GM21528 (cell line): ENCODE data around the gene U2AF1L4.

ENCODE experiments used
- ATAC-seq: cut with Tn5 transposase; IDR thresholded peaks from one replicate; pipeline ENCODE4 v1.9.1; 2021; ENCODE audit warnings: mild to moderate bottlenecking, moderate library complexity; ENCODE audit not compliant: unreplicated experiment, low FRiP score

Gene U2AF1L4

DNA sequence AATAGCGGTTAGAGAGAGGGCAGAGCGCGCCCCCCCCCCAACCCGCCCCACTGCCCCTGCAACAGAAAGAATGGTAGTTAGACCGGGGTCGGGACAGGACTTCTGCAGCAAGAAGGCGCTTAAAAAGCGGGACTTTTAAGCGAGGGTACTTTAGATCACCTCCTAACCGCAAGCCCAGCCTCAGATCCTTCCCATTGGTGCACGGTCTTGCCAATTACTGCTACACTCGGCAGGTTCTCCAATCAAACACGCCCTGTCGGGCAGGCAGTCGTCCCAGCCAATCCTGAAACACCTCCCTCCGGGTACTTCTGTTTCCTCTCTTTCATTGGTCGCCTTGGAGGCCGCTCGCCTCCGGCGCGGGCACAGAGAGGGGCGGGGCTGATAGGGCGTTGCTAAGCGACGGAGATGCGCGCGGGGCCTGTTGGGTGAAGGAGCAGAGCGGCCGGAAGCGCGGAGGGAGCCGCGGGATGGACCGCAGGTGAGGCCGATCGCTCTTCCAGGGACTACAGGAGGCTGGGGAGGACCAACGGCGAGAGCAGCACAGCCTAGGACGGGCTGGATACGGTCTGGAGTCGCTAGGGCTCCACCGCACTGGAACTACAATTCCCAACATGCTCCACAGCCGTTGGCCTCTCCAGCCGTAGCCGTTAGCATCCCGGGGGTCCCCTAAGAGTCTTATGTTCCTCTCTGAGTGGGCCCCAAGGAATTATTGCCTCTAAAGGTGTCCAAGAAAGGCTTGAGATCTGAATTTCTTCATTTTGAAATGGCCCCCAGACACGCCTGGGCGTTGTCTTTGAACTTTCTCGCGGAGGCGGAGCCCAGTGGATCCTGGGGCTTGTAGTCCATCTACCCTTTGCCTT lies 12.8 kb upstream of the U2AF1L4 start, which contains the start of gene PROSER3:
Gene PROSER3 (plus strand): TSS at position 428 of the 860 bp plus-strand sequence. CDS start 40 bp downstream, at position 468.
- ATAC-seq = peak; percentile 91

DNA sequence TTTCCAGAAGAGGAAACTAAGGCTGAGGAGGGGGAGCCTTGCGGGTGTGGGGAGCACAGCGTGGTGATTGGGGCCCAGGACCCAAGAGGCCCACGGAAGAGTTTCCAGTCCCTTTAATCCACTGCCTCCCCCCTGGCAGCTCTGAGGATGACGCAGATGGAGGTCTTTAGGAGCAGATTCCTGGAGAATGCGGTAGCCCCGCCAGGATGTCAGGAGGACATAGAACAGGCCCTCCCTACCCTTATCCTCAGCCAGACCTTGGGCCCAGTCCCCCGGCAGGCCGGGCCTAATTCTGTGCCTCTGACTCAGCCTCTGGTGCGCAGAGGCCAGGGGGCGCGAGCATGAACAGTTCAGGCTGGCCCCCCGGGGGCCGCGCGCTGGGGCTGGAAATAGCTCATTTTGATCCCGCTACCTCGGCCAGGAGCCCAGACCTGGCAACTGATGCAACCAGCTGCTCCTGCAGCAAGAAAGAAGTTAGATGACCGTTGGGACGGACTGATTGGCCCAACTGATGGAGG lies 12.1 kb upstream of the U2AF1L4 start:
- peak; percentile 4 for ATAC-seq

DNA sequence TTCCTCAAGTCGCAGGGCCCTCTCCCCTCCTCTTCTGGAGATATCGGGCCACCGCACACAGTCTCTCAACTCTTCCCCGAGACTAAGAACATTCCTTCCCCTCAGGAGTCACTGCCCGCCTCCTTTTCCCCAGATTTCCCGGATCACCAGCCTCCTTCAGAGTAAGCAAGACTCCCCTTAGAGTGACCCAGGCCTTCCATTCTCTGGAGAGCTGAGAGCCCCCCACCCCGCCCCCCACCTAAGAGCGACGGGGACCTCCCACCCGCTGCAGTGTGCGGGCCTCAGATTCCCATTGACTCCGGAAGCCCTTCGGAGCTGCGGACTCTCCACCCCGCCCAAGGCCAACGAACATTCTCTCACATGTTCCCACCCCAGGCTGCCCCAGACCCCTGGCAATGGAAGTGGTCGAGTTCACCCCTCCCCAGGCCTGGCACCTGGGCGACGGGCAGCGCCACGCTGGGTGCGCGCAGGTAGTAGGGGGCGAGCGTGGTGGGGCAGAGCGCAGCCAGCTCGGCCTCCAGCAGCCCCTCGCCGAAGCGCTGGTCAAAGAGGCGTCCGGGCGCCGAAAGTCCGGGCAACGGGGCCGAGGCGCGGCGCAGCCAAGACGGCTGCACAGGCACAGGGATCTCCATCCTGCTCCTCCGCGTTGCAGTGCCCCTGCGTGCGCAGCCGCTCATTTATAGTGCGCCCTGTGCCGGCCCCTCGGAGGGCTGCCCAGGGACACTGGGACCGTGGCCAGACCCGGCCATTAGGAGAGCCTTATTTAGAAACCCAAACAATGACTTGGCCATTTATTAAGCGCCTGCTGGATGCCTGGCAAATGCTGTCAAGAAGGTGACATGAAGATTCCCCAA lies 11.4 kb upstream of the U2AF1L4 start, which contains the start of gene HSPB6:
Gene HSPB6 (minus strand): TSS at position 653 of the 854 bp plus-strand sequence. CDS start 21 bp downstream, at position 632.
- ATAC-seq = no peak

DNA sequence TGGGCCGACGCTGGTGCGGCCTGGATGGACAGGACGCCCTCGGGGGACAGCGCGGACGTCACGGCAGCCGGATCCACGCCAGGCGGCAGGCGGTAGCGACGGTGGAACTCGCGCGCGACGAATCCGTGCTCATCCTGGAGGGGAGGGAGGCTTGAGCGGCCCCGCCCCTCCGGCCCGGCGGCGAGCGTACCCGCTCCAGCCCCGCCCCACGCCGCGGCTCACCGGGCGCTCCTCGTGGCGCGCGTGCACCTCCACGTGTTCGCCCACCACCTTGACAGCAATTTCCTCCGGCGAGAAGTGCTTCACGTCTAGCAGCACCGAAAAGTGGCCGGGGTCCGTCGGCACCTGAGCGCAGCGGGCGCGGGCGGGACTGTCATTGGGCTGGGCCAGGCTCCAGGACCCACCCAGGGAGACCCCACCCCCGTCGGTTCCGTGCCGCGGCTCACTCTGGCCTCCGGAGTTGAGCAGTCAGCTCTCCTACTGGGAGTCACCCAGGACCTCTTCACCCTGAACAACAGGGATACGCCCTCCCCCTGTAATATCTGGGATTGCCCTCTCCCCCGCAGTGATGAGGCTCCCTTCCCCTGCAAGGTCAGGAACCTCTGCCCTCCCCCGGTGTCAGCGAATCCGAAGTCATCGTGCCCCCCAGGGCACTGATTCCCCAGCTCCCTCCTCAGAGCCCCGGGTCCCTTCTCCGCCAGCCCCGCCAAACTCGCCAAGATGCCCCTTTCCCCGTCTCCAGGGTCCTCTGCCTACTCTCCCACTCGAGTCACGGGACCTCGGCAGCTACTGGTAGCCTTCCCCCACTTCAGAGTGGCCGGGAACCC lies 10.5 kb upstream of the U2AF1L4 start:
- ATAC-seq = no peak

DNA sequence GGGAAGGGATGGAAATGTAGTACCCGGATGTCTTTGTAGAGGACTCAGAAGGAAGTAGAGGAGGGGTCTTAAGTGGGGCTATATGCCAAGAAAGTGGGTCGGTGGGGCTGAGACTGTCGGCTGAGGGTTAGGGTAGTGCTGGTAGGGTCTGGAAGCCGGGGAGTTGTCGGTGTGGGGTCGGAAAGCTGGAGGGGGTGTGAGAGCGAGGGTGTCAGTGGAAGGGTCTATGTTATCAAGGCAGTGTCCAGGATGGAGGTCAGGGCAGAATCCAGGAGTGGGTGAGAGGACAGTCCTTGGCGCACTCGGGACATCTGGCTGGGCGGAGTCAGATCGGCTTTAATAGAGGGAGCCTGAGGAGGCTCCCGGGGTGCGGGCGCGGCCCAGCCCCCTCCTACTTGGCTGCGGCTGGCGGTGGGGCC lies 9.9 kb upstream of the U2AF1L4 start:
- no peak for ATAC-seq

DNA sequence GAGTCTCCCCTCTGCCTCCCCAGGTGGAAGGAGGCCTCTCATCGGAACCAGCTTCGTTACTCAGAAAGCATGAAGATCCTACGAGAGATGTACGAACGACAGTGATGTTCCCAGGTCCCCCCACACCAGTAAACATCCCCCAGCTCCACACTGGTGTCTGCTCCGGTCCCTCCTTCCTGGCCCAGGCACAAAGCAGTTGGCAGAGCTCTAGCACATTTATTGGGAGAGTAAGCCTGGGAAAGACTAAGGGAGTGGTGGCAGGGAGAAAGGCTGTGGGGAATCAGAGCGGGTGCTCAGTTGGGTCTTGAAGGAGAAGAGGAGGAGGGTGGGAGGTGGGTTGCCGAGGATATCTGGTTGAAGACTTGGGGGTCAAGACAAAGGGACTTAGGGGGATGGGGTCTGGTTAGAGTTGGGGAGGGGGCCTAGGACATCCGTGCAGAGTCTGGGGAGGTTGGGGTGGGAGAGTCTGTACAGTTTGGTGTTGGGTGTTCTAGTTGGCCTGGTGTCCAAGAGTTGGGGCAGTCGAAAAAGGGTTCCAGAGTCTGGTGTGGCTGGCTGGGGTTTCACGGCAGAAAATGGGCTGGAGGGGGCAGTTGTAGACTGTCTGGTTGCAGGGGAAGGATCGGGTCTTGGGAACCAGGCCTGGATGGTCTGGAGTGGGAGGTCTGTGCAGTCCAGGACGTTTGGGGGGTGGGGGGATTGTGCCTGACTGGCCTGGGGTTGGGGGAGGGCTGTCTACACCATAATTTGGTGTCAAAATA lies 9.3 kb upstream of the U2AF1L4 start:
- ATAC-seq = no peak

DNA sequence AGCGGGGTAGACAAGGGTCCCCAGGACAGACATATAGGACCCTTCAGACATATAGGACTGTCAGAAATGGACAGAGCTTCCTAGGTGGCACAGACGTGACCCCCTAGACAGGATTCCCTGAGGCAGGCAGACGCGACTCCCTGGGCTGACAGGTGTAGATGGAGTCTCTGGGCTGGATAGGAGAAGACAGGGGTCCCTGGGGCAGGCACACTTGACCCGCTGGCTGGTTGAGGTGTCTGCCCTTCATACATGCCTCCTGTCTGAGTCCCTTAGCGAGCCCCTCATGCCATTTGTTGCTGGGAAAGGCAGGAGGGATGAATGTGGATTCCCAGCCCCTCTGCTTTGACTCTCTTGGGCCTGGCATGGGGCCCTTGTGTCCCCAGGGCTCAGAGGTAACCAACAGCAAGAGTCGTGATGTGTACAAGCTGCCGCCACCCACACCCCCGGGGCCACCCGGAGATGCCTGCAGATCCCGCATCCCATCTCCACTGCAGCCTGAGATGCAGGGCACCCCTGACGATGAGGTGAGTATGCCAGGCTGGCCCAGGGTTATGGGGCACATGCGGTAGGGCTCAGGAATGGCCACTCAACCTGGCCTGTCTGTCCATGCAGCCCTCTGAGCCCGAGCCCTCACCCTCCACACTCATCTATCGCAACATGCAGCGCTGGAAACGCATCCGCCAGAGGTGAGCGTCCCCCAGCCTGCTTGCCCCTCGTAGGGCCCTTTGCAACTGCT lies 8.6 kb upstream of the U2AF1L4 start:
- ATAC-seq = no peak

DNA sequence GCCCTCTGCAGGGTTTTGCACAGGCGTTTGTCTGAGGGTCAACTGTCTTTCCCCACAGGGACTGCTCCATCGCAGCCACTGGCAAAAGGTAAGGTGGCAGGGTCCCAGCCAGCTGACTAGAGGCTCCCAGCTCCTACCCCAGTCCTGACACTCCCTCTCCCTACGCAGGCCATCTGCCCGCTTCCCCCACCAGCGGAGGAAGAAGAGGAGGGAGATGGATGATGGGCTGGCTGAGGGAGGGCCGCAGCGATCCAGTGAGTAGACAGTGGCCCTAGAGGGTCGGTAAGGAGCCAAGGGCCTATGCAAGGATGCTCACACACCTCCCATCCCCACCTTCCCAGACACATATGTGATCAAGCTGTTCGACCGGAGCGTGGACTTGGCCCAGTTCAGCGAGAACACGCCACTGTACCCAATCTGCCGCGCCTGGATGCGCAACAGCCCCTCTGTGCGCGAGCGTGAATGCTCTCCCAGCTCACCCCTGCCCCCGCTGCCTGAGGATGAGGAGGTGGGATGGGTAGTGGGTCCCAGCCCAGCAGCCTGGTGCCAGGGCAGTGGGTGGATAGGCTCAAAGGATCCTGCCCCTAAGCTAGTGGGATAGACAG lies 7.6 kb upstream of the U2AF1L4 start:
- no peak for ATAC-seq

DNA sequence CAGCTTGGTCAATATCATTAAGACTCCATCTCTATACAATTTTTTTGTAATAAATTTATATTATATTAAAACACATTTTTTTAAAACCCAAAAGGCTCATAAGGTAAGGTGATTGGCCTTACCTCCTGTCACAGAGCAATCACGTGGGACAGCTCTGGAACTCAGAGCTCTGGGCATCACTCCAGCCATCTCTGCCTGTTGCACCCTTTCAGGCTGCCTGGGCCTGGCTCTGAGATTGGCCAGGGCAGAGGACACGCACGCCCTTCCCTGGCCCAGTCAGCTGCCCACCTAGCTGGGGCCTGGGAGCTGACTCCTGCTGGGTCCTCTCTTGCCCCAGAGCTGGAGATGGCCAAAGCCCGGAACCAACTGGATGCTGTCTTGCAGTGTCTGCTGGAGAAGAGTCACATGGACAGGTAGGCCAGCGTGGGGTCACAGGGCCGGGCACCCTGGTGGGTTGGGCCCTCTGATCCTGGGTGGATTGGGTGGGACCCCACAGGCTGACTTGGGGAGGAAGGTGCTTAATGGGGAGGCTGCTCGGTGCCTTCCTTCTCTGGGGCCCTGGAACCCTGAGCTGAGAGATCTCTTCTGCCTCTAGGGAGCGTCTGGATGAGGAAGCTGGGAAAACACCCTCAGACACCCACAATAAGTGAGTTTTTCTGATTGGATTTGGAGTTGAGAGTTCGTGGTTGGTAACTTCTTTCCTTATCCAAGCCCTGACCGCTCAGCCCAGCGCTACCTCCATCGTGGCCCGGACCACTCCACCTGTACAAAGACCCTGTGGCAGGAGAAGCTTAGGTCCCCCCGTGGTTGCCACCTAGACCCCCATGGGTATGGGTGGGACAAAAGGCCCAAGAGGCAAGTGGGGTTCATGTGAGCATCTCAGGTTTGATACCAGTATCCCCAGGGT lies 6.9 kb upstream of the U2AF1L4 start:
- ATAC-seq = no peak

DNA sequence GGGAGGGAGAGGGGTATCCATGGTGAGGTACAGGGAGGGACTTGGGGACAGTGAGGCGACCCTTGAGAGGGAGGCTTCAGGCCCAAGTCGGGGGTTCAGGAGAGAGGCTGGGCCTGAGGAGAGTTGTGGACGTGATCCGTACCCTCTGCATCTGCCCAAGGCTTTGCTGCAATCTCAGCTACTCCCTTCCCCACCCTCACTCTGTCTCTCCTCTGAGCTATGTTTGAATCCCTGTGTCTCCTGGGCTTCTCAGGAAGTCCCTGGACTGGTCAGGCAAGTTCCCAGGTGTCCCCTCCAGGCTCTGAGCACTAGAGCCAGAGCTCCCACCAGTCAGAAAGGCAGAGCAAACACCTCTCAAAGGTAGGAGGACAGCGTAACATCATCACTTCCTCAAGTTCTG lies 4.9 kb upstream of the U2AF1L4 start:
- ATAC-seq = no peak

DNA sequence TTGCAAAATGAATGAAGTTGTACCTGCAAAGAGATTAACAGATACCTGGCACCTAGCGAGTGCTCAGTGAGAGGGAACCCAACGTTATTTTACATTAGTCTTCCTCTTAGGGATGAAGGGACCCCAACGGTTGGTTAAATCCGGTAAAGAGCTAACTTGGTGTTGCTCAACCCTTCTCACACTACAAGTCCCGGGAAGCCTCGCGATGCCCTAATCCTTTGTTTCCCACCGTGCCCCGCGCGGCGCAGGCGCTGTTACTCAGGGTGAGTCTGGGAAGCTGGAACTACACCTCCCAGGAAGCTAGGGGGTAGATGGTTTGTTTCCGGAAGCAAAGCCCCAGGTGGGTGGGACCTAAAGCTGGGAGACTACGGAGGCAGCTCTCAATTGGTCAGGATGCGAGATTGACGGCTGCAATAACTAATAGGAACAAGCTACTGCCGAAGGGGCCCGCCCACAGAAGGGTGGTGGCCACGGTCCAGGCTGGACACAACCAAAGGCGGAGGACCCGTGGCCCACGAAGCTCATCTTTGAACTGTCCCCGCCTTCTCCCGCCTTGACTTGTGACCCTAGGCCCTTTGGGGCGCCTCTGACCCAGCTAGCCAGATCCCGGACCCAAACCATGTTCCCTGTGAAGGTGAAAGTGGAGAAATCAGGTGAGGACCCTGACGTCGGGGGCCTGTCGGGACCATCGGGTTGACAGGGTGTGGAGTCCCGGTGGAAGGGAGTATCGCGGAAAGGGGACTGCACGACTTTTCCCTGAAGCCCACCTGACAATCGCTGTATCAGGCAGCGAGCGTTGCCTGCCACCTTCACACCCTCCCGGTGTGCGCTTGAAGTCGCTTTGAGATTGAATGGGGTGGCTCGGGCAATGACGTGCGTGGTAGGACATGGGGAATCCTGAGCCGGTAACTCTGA lies 3.1 kb upstream of the U2AF1L4 start, which contains the start of gene LIN37:
Gene LIN37 (plus strand): TSS at position 471 of the 915 bp plus-strand sequence. CDS start 149 bp downstream, at position 620.
- ATAC-seq = peak; percentile 58

DNA sequence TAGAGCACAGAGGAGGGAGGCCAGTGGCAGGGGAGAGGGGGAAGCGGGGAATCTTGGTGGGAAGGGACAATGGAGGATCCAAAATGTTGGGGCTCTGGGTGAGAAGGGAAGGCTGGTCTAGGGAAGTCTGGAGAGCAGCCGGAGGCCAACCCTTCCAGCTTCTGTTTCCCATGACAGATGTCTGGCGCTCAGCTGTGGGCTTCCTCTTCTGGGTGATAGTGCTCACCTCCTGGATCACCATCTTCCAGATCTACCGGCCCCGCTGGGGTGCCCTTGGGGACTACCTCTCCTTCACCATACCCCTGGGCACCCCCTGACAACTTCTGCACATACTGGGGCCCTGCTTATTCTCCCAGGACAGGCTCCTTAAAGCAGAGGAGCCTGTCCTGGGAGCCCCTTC lies 1.3 kb upstream of the U2AF1L4 start:
- ATAC-seq = no peak

DNA sequence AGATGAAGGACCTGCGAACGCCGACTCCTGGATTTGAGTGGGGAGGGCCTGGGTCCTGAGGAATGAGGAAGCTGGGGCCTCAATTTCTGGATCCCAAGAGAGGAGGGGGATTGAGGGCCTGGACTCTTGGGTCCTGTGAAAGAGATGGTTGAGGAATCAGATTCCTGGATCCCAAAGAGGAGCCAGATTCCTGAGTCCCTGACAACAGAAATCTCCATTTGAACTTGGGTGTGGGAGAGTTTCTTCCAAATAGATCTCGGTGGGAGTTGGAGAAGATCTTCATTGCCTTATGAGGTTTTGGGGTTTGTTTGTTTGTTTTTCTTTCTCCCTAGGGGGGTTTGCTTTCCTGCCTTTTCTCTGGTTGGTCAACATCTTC lies 857 bp upstream of the U2AF1L4 start:
- no peak for ATAC-seq

DNA sequence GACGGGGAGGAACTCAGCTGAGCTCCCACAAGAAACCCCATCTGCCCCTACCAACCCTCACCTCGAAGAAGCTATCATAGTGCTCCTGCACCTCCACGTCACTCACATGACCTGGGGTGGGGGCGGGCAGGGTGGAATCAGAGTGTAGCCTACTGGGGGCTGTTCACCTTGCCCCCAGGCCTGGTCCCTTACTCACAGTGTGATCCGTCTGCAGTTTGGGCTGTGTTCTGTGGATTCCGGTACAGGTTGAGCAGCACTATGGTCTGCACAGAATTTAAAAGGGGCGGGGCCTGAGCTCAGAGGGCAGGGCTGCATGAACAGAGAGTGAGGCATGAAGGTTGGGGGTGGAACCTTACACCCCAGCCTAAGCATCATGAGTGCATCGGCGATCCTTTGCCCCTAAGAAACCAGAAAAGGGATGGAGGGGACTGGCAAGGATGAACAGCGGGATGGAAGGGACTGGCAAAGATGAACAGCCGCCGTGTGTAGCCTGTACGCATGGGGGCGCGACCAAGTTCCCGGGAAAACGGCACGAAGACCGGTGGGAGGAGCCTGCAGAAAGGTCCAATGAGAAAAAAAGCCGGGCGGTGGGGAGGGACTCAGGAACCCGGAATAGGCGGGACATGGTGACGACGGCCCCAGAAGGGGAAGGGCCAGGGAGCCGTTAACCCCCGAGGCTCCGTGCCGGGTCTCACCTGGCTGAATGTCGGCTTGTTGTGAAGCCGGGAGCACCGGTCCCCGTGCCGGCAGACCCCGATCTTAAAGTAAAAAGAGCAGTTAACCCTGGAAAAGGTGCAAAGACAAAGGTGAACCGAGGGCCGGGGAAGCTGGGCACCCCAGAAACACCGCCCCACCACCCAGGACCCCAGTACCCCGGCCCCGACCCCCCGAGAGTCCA lies 539 bp downstream of the U2AF1L4 start:
- peak; percentile 35 for ATAC-seq
